ENCODE data around the gene MTO1. TPM values are rescaled to one million over a fixed set of nuclear protein-coding genes. Genes with fewer than 3 reads are reported as not detected.
"Not testable (repeated sequence)": the region's sequence is repeated elsewhere in the genome, so short reads cannot be mapped to it uniquely, and the experiment has no call there.

Gene MTO1
- total RNA-seq, 1 donor from 2014 or later = 24.8 TPM

DNA sequence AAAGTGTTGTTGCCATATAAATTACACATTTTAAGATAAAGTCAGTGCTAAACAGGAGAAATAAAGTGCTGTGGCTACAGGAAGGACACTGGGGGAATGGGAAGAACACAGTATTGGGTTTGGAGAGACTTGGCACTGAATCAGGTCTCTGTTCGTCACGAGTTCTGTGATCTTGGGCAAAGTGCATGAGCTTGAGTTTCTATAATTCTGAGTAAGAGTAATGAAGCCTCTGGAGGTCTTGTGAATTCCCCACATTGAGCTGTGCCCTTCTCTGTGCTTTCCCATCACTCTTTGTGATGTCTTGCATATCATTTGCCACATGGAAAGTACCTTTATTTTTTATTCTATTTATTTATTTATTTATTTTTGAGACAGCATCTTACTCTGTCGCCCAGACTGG, 76.1 kb downstream of the MTO1 start:
- Mint-ChIP-seq H3K4me1 (ENCODE audit: unreplicated experiment) (peaks cover 4% of the 10 kb centered on the region), H3K9me3 (ENCODE audit: unreplicated experiment) (no peaks in the 10 kb centered on the region), H3K27ac (ENCODE audit: unreplicated experiment) (no peak overlapping the region)

DNA sequence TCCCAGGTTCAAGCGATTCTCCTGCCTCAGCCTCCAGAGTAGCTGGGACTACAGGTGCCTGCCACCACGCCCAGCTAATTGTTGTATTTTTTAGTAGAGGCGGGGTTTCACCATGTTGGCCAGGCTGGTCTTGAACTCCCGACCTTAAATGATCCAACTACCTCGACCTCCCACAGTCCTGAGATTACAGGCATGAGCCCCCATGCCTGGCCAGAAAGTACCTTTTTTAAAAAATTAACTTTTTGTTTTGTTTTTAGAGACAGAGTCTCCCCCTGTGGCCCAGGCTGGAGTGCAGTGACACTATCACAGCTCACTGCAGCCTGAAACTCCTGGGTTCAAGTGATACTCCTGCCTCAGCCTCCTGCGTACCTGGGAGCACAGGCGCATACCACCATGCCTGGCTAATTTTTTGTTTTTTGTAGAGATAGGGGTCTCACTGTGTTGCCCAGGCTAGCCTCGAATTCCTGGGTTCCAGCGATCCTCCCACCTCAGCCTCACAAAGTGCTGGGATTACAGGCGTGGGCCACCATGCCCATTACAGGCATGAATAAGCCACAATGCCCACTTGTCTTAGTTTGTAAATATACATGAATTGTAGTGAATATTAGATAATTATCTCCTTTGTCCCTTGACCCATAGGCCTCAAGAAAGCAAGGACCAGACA, 76.7 kb downstream of the MTO1 start:
- Mint-ChIP-seq H3K36me3 (ENCODE audit: unreplicated experiment) (no peaks in the 10 kb centered on the region), H3K4me1 (ENCODE audit: unreplicated experiment) (peaks cover 4% of the 10 kb centered on the region), H3K4me3 (ENCODE audit: unreplicated experiment) (no peak overlapping the region), H3K27ac (ENCODE audit: unreplicated experiment) (no peak overlapping the region), H3K27me3 (ENCODE audit: unreplicated experiment) (no peaks in the 10 kb centered on the region), H3K9me3 (ENCODE audit: unreplicated experiment) (no peaks in the 10 kb centered on the region)
- DNase-seq (ENCODE audit: extremely low spot score, unreplicated experiment) = peak; percentile 19
- no peak for TF ChIP-seq CTCF (IDR thresholded peaks at IDR 0.05)

More for the DNA sequence above, 76.1 kb downstream of the MTO1 start:
- Mint-ChIP-seq H3K4me3 (ENCODE audit: unreplicated experiment) (no peak overlapping the region), H3K27me3 (ENCODE audit: unreplicated experiment) (no peaks in the 10 kb centered on the region), H3K36me3 (ENCODE audit: unreplicated experiment) (no peaks in the 10 kb centered on the region)
- TF ChIP-seq CTCF (IDR thresholded peaks at IDR 0.05) = no peak
- peak; percentile 4 for DNase-seq (ENCODE audit: extremely low spot score, unreplicated experiment)

- H3K4me1 Mint-ChIP-seq (ENCODE audit: unreplicated experiment); H3K27ac Mint-ChIP-seq (ENCODE audit: unreplicated experiment); H3K4me3 Mint-ChIP-seq (ENCODE audit: unreplicated experiment); H3K27me3 Mint-ChIP-seq (ENCODE audit: unreplicated experiment); DNase-seq (ENCODE audit: extremely low spot score, unreplicated experiment); H3K36me3 Mint-ChIP-seq (ENCODE audit: unreplicated experiment); H3K9me3 Mint-ChIP-seq (ENCODE audit: unreplicated experiment): not testable (repeated sequence)
Observed at GRCh38 chr6:73542481-73542880, 80.9 kb downstream of the MTO1 start.

DNA sequence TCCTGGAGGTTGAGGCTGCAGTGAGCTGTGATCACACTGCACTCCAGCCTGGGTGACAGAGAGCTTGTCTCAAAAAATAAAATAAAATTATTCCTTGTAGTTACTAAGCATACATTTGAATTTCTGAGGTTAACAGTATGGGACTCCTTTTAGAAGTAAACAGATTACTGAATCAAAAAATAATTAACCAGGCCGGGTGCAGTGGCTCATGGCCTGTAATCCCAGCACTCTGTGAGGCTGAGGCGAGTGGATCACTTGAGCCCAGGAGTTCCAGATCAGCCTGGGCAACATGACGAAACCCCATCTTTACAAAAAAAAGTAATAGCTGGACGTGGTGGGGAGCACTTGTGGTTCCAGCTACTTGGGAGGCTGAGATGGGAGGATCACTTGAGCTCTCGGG, 81.4 kb downstream of the MTO1 start:
- Mint-ChIP-seq H3K27me3 (ENCODE audit: unreplicated experiment) (no peaks in the 10 kb centered on the region), H3K36me3 (ENCODE audit: unreplicated experiment) (no peaks in the 10 kb centered on the region), H3K4me1 (ENCODE audit: unreplicated experiment) (no peaks in the 10 kb centered on the region), H3K9me3 (ENCODE audit: unreplicated experiment) (no peaks in the 10 kb centered on the region), H3K4me3 (ENCODE audit: unreplicated experiment) (no peak overlapping the region), H3K27ac (ENCODE audit: unreplicated experiment) (no peak overlapping the region)
- DNase-seq (ENCODE audit: extremely low spot score, unreplicated experiment) = no peak
- TF ChIP-seq CTCF (IDR thresholded peaks at IDR 0.05) = no peak

DNA sequence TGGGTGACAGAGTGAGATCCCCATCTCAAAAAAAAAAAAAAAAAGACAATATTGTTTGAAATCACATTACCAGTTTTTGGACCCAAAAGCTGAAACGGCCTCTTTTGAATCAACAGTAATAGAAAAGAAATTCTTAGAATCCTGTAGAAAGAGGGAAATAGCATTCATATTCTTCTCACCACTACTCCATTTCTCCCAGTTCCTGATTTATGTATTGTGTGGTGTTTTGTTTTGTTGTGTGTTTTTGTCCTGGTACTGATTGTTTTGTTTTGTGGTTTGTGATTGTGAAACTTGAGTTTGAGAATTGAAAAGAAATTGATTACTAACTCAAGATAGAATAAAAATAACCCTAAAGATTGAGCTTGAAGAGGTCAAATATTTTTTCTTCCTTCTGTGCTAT, 85.5 kb downstream of the MTO1 start:
- Mint-ChIP-seq H3K4me1 (ENCODE audit: unreplicated experiment) (no peaks in the 10 kb centered on the region), H3K4me3 (ENCODE audit: unreplicated experiment) (no peak overlapping the region), H3K27me3 (ENCODE audit: unreplicated experiment) (no peaks in the 10 kb centered on the region), H3K27ac (ENCODE audit: unreplicated experiment) (no peak overlapping the region), H3K36me3 (ENCODE audit: unreplicated experiment) (no peaks in the 10 kb centered on the region), H3K9me3 (ENCODE audit: unreplicated experiment) (no peaks in the 10 kb centered on the region)
- TF ChIP-seq CTCF (IDR thresholded peaks at IDR 0.05) = no peak
- DNase-seq (ENCODE audit: extremely low spot score, unreplicated experiment) = no peak

All from osteocyte (in vitro differentiated cells).